ENCODE measurements around the gene RPL38.
A peak's percentile ranks its signal among the peaks of the same experiment; 100 is the strongest.

RPL38 gene

DNA sequence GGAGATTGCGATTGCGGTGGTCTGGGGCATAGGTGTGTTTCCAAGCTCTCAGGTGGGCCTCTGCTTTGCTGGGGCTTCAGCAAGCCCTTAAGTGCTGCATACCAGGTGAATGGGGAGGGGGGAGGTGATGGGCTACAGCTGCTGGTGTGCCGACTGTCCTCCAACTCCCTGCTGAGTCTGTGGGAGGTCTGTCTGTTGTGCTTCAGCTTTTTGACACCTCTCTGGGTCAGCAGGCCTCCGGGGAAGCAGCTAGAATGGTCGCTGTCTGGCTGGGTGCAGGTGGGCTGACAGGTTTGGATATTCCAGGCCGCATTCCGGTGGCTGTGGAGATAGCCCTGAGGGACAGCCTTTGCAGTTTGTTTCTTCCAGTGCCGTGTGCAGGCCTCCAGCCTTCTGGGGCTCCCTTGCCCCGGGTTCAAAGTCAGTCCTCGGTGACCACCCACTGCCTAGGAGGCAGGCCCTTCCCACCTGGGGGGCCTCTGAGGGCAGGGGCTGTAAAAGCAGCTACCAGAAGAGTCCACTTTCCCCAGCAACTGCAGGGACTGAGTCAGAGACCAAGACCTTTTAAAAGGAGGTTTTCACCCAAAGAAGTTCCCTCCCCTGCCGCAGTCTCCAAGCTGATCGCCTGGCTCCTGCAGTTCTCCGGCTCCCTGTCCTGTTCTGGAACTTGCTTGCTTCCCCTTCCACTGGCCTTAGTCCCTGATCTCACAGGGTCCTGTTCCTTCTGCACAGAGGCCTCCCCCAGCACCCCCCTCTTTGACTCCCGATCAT, 7.8 kb downstream of the RPL38 start:
- peak in 5 of 14 donors; percentile 49 to 76 (median 67) for DNase-seq

DNA sequence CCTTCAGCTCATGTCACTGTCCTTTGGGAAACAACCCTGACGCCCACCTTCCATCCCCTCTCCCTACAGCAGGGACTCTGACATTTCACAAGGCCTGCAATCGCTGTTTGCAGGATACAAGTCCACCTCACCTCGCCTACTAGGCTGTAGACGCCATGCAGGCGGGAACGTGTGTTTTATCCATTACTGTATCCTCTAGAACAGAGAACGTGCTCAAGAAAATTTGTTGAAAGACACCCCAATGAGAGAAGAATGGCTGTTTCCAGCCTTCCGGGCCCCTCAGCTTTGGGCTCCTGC, 8.4 kb downstream of the RPL38 start:
- DNase-seq: peak in 5 of 14 donors; percentile 44 to 76 (median 70)

DNA sequence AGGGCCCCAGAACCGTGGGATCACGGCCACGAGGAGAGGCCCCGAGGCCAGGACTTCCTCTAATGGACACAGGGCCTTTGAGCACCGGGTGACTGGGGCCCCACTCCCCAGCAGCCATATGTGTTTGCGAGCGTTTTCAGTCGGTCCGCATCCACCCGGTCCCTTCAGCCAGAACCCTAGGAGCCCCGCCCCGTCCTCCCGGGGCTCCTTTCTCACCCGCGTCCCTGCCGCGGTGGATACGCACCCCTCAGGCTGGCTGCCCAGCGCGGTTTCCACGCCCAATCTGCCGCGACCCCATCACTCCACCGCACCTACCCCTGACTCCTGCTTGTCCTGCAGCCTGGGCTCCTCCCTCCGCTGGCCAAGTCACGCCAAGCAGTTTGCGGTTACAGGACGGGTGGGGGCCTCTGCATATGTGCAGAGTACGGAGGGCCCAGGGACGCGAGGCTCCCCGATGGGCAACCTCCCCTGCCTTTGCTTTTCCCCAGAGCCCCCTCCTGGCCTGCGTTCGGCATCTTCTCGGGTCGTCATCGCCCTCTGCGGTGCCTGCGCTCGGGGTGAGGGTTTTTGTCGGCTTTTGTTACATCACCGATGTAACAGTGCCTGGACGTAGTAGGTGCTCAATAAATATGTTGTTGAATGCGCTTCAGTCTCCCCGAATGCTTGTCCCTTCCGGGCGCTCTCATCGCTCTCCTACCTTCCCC, 8.9 kb downstream of the RPL38 start:
- DNase-seq: peak in 9 of 14 donors; percentile 44 to 76 (median 63)

GRCh38 chr17:74212913-74213791, 9.7 kb downstream of the RPL38 start, which contains the start of gene TTYH2:
Gene TTYH2, plus strand, starts transcription at chr17:74213571. Its CDS starts 17 bp downstream, at chr17:74213588.
- peak in 13 of 14 donors; percentile 60 to 95 (median 89) for DNase-seq

GRCh38 chr17:74213861-74214391, 10.4 kb downstream of the RPL38 start:
- peak in 9 of 14 donors; percentile 33 to 78 (median 58) for DNase-seq

DNA sequence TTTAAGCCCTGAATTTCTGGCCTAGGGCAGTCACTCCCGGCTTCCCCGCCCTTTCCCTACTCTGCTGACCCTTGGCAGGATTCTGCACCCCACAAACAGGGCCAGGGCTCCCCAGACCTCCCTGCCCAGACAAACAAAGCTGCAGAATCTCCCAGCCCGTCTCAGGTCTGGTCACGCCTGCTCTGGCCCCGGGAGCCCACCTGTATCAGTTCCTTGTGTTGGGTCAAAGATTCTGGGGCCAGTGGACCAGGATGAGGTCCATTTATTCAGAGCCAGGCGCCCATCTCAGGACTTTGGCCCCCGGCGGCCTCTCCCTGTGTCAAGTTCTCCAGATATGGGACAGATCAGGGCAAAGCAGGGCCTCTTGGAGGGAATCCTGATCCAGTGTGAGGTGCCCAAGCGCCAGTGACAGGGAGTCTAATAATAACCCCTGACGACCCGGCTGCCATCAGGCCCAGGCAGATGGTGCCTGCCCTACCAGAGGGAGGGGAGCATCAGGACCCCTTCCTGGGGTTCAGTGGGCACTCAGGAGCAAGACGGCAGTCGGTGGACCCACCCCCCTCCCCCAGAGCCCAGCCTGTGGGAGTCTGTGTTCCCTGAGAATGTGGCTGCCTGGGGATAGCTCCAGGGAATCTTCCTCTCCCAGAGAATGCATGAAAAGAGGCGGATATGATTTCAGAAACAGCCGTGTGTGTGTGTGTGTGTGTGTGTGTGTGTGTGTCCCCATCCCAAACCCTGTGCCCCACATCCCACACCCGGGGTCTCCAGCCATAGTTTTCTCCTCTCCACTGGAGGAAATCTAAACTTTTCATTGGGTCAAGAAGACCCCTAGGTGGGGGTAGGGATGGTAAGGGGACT, 11.2 kb downstream of the RPL38 start:
- DNase-seq: peak in 5 of 14 donors; percentile 38 to 62 (median 44)

GRCh38 chr17:74215342-74215727, 11.9 kb downstream of the RPL38 start:
- peak in 12 of 14 donors; percentile 23 to 86 (median 63) for DNase-seq

- no peak for DNase-seq
Measured at GRCh38 chr17:74216505-74216904, 13.0 kb downstream of the RPL38 start.

GRCh38 chr17:74217037-74217730, 13.7 kb downstream of the RPL38 start:
- no peak for DNase-seq

DNA sequence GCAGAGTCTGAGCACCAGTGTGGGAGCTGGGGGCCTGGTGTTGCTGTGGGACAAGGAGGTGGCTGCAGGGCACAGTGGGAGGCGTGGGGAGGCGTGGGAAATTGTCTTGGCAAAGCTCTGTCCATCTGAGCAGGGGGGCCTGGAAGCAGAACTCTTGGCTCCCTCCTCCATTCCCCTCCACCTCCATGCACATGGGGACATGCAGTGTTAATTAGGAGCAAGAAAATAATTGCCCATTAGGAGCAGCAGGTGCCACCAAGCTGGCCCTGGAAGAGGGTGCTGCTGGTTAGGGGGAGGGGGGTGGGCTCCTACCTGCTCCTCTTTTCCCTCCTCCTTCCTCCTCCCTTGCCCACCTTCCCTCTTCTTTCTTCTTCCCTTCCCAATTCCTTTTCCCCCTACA, 14.4 kb downstream of the RPL38 start:
- no peak for DNase-seq

DNA sequence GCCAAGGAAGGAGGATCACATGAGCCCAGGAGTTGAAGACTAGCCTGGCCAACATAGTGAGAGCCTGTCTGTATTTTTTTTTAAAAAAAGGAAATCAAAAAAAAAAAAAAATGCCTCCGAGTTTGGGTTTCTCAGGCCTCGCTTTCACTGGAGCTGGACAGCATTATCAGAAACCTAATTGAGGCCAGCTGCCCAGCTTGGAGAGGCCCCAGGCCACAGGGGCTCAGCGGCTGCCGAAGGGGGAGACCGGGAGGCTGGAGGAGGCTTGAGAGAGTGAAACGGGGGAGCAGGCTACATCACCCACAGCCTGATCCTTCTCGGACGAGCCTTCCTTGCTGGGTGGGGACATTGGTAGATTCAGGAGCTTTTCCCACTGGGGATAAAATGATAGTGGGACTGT, 15.0 kb downstream of the RPL38 start:
- no peak for DNase-seq

DNA sequence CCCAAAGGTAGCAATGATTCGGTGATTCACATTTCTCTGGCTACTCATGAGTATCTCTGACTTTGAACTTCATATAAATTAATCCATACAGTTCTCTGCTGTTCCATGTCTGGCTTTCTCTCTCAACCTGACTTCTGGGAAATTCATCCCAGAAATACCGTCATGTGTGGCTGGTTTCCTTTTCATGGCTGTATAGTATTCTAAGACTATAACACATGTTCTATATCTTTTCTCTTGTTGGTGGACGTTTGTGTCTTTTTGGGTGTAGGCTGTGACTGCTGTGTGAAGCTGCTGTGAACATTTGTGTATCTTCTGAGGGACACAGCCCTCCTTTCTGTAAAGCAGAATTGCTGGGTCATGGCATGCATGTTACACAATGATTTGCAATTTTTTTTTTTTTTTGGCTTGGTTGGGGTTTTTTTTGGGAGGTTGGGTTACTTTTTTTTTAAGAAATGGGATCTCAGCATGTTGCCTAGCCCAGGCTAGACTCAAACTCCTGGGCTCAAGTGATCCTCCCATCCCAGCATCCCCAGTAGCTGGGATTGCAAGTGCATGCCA, 16.2 kb downstream of the RPL38 start:
- DNase-seq: no peak

- DNase-seq: no peak
Measured at GRCh38 chr17:74220219-74220618, 16.7 kb downstream of the RPL38 start.

DNA sequence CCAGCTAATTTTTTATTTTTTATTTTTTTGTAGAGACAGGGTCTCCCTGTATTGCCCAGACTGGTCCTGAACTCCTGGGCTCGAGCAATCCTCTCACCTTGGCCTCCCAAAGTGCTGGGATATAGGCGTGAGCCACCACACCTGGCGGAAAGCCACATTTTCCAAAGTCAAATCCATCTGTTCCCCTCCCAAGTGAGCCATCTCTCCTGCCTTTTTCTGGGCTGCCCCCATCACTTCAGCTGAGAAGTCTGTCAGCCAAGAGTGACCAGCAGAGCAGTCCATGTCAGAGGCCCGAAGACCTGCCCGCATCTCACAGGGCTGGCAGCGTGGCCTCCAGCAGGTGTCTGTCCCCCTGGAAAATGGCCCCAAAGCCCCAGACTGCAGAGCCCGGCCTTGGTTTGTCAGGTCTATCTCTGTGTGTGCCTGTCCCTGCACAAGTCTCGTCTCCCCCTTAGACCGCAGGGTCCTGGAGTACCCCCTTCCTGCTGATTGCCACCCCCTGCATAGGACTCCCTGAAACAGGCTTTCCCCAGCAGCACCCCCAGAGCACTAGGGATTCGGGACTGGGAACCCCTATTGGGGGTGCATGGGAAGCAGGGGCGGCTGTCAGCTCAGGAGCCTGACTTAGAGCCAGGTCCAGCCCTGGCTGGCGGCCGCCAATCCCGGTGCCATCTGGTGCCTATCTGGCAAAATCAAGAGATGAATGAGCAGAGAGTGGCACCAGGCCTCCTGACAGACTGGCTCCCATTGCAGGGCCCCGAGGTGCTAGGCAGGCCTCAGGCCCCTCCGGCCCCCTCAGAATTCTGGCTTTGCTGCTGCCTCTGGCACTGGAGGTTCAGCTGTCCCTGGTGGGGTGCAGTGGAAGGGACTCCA, 17.7 kb downstream of the RPL38 start:
- peak in 2 of 14 donors; percentile 51 to 92 for DNase-seq

GRCh38 chr17:74222399-74222798, 18.9 kb downstream of the RPL38 start:
- no peak for DNase-seq

DNA sequence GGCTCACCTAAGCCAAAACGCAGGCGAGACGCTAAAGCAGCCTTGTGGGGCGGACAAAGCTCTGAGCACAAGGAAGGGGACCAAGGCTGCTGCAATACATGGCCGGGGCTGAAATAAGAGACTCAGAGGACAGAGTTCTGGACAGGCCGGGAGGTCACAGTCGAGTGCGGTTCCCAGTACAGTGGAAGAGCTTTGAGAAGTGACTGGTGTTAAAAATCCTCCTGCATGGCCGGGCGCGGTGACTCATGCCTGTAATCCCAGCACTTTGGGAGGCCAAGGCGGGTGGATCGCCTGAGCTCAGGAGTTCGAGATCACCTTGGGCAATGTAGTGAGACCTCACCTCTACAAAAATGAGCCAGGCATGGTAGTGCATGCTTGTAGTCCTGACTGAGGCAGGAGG, 20.4 kb downstream of the RPL38 start:
- DNase-seq: no peak

- no peak for DNase-seq
Measured at GRCh38 chr17:74224959-74225725, 21.7 kb downstream of the RPL38 start.

DNA sequence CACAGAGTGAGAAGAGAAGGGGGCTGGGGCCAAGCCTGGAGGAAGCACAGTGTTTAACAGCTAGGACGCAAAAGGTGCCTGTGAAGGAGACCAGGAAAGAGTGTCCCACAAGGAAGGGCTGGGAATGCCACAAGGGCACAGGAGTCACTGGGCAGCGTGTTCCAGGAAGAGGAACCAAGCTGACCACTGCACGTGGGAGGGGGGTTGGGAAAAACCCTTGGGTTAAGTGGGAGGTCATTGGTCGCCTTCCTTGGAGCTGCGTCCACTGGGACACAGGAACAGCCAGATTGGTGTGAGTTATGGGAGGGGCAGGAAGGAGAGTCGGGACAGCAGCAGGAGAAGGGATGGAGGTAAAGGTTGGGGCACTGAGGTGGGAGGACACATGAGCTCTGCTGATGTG, 22.8 kb downstream of the RPL38 start:
- DNase-seq: no peak
